HEK293 (cell line): ENCODE measurements around the gene SPATA24.
"Not testable (repeated sequence)": the region's sequence is repeated elsewhere in the genome, so short reads cannot be mapped to it uniquely, and the experiment has no call there.

Source experiments
- CTCF ChIA-PET: fragments of 350-600 bp; formaldehyde crosslinking; extraction: SDS; loops from one replicate; lab custom pipeline; 2021; ENCODE audit warnings: antibody characterized with exemption; lab: Yijun Ruan, JAX
- POLR2A ChIA-PET: fragments of 300-600 bp; formaldehyde crosslinking; extraction: SDS; loops from one replicate; lab custom pipeline; 2020; ENCODE audit warnings: antibody characterized with exemption, inconsistent platforms; lab: Yijun Ruan, JAX
- H3K27ac ChIP-seq: fragments of 200-500 bp; sonication (Bioruptor generic); 2 replicates; pipeline ENCODE4 v1.5.1; 2014; ENCODE audit warnings: low read depth, low read length, control low read depth, inconsistent platforms; ENCODE audit errors: extremely low read depth
- H3K36me3 ChIP-seq, 2 experiments: fragments of 200-500 bp in 1 of 2; sonication (Bioruptor generic) in 1 of 2; 1 replicate in 1 of 2; 2 replicates in 1 of 2; pipeline ENCODE4 v1.5.1; 2014 to 2017; ENCODE audit warnings: inconsistent platforms in 2 of 2, low read length in 2 of 2; ENCODE audit not compliant: control insufficient read depth in 2 of 2, insufficient read depth in 1 of 2
- H3K4me1 ChIP-seq: fragments of 200-500 bp; sonication (Bioruptor generic); 2 replicates; pipeline ENCODE4 v1.5.1; 2014; ENCODE audit warnings: mild to moderate bottlenecking, low read length, inconsistent platforms; ENCODE audit not compliant: control insufficient read depth, insufficient read depth
- H3K4me3 ChIP-seq: 2 replicates; pipeline ENCODE4 v1.5.1; 2011; ENCODE audit warnings: low read depth, mild to moderate bottlenecking, control low read depth, low read length, moderate library complexity
- H3K9me3 ChIP-seq: fragments of 200-500 bp; sonication (Bioruptor generic); 2 replicates; pipeline ENCODE4 v1.5.1; 2014; ENCODE audit warnings: low read depth, low read length, inconsistent platforms; ENCODE audit not compliant: control insufficient read depth, insufficient read depth
- FEZF1 ChIP-seq: fragments of 450-650 bp; formaldehyde crosslinking; IDR thresholded peaks from 2 replicates; pipeline ENCODE4 v1.5.1; 2016; ENCODE audit warnings: missing biosample characterization, missing genetic modification characterization
- SALL2 ChIP-seq: fragments of 450-650 bp; formaldehyde crosslinking; IDR thresholded peaks from 2 replicates; pipeline ENCODE4 v1.5.0; 2017; ENCODE audit warnings: missing biosample characterization, mild to moderate bottlenecking, missing genetic modification characterization, borderline replicate concordance
- SCRT2 ChIP-seq: fragments of 450-650 bp; formaldehyde crosslinking; IDR thresholded peaks from 2 replicates; pipeline ENCODE4 v1.5.1; 2016; ENCODE audit warnings: missing biosample characterization, missing genetic modification characterization
- YY1 ChIP-seq: fragments of 450-650 bp; formaldehyde crosslinking; IDR thresholded peaks from 2 replicates; pipeline ENCODE4 v1.5.1; 2018; ENCODE audit warnings: missing biosample characterization, missing genetic modification characterization
- ZBTB48 ChIP-seq: fragments of 450-650 bp; formaldehyde crosslinking; IDR thresholded peaks from 2 replicates; pipeline ENCODE4 v1.5.1; 2016; ENCODE audit warnings: missing biosample characterization, missing genetic modification characterization
- ZEB2 ChIP-seq: fragments of 450-650 bp; formaldehyde crosslinking; IDR thresholded peaks from 2 replicates; pipeline ENCODE4 v1.5.1; 2016; ENCODE audit warnings: missing biosample characterization, missing genetic modification characterization
- ZNF169 ChIP-seq: fragments of 450-650 bp; formaldehyde crosslinking; IDR thresholded peaks from 2 replicates; pipeline ENCODE4 v1.5.1; 2016; ENCODE audit warnings: missing biosample characterization, missing genetic modification characterization
- ZNF292 ChIP-seq: fragments of 450-650 bp; formaldehyde crosslinking; IDR thresholded peaks from 2 replicates; pipeline ENCODE4 v1.5.1; 2016; ENCODE audit warnings: low read depth, missing biosample characterization, missing genetic modification characterization, borderline replicate concordance
- ZNF354C ChIP-seq: fragments of 450-650 bp; formaldehyde crosslinking; IDR thresholded peaks from 2 replicates; pipeline ENCODE4 v1.5.1; 2016; ENCODE audit warnings: missing biosample characterization, missing genetic modification characterization, low read depth, borderline replicate concordance
- ZNF394 ChIP-seq: fragments of 450-650 bp; formaldehyde crosslinking; IDR thresholded peaks from 2 replicates; pipeline ENCODE4 v1.5.1; 2016; ENCODE audit warnings: missing biosample characterization, missing genetic modification characterization, mild to moderate bottlenecking, moderate library complexity, borderline replicate concordance
- ZNF433 ChIP-seq: fragments of 450-650 bp; formaldehyde crosslinking; IDR thresholded peaks from 2 replicates; pipeline ENCODE4 v1.5.1; 2016; ENCODE audit warnings: missing biosample characterization, missing genetic modification characterization, low read depth
- ZNF626 ChIP-seq: fragments of 450-650 bp; sonication (Bioruptor Pico); formaldehyde crosslinking; IDR thresholded peaks from 2 replicates; pipeline ENCODE4 v1.5.1; 2018; ENCODE audit warnings: missing biosample characterization, missing genetic modification characterization, inconsistent platforms
- ZNF654 ChIP-seq: fragments of 450-650 bp; formaldehyde crosslinking; IDR thresholded peaks from 2 replicates; pipeline ENCODE4 v1.5.1; 2016; ENCODE audit warnings: low read depth, missing biosample characterization, missing genetic modification characterization
- ZNF747 ChIP-seq: fragments of 450-650 bp; formaldehyde crosslinking; IDR thresholded peaks from 2 replicates; pipeline ENCODE4 v1.5.1; 2016; ENCODE audit warnings: missing biosample characterization, missing genetic modification characterization
- ZNF768 ChIP-seq: fragments of 450-650 bp; formaldehyde crosslinking; IDR thresholded peaks from 2 replicates; pipeline ENCODE4 v1.5.1; 2018; ENCODE audit warnings: missing biosample characterization, mild to moderate bottlenecking, missing genetic modification characterization
- ZNF776 ChIP-seq: fragments of 450-650 bp; formaldehyde crosslinking; IDR thresholded peaks from 2 replicates; pipeline ENCODE4 v1.5.0; 2017; ENCODE audit warnings: missing biosample characterization, missing genetic modification characterization, borderline replicate concordance
- TF ChIP-seq, protein P1 (sequence below): fragments of 450-650 bp; formaldehyde crosslinking; IDR thresholded peaks from 2 replicates; pipeline ENCODE4 v1.5.1; 2016; ENCODE audit warnings: missing biosample characterization, missing genetic modification characterization, borderline replicate concordance
- TF ChIP-seq, protein P2 (sequence below): fragments of 450-650 bp; formaldehyde crosslinking; IDR thresholded peaks from 2 replicates; pipeline ENCODE4 v1.5.1; 2016; ENCODE audit warnings: missing biosample characterization, missing genetic modification characterization
- TF ChIP-seq, protein P3 (sequence below): fragments of 450-650 bp; formaldehyde crosslinking; IDR thresholded peaks from 2 replicates; pipeline ENCODE4 v1.5.1; 2016; ENCODE audit warnings: missing biosample characterization, missing genetic modification characterization, low read depth

Gene SPATA24

DNA sequence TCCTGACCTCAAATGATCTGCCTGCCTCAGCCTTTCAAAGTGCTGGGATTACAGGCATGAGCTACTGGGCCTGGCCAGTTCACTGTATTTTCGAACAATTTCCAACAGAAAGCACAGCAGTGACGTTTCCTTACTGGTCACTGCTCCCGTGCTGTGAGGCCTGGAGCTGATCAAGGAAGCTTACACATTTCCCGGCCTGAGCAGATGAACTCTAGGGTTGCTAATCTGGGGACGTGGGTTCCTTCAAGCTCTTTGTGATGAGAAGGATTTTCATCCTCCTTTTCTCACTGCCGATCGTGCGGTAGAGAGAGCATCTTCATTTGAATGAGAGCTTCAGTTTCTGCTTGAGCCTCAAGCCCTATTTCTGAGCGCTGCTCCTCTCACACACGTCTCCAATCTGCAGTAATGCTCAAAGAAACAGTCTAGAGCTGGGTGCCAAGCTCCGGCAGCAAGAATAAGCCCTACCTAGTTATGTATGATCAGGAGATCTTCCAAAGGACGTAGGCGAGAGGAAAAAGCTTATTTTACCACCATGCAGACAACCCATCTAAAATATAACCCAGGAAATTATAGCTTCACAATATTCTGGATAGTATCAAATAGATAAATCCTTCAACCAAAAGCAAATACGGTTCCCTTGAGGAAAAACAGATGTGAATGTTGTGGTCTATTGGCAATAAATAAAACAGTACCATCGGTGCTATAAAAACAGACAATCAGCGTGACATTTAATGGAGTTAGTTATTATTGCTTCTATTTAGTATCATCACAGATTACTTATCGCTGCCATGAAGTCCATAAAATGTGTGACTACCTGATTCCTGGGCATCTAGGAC lies 7.3 kb upstream of the SPATA24 start (continued):
- TF ChIP-seq, protein P1, sequence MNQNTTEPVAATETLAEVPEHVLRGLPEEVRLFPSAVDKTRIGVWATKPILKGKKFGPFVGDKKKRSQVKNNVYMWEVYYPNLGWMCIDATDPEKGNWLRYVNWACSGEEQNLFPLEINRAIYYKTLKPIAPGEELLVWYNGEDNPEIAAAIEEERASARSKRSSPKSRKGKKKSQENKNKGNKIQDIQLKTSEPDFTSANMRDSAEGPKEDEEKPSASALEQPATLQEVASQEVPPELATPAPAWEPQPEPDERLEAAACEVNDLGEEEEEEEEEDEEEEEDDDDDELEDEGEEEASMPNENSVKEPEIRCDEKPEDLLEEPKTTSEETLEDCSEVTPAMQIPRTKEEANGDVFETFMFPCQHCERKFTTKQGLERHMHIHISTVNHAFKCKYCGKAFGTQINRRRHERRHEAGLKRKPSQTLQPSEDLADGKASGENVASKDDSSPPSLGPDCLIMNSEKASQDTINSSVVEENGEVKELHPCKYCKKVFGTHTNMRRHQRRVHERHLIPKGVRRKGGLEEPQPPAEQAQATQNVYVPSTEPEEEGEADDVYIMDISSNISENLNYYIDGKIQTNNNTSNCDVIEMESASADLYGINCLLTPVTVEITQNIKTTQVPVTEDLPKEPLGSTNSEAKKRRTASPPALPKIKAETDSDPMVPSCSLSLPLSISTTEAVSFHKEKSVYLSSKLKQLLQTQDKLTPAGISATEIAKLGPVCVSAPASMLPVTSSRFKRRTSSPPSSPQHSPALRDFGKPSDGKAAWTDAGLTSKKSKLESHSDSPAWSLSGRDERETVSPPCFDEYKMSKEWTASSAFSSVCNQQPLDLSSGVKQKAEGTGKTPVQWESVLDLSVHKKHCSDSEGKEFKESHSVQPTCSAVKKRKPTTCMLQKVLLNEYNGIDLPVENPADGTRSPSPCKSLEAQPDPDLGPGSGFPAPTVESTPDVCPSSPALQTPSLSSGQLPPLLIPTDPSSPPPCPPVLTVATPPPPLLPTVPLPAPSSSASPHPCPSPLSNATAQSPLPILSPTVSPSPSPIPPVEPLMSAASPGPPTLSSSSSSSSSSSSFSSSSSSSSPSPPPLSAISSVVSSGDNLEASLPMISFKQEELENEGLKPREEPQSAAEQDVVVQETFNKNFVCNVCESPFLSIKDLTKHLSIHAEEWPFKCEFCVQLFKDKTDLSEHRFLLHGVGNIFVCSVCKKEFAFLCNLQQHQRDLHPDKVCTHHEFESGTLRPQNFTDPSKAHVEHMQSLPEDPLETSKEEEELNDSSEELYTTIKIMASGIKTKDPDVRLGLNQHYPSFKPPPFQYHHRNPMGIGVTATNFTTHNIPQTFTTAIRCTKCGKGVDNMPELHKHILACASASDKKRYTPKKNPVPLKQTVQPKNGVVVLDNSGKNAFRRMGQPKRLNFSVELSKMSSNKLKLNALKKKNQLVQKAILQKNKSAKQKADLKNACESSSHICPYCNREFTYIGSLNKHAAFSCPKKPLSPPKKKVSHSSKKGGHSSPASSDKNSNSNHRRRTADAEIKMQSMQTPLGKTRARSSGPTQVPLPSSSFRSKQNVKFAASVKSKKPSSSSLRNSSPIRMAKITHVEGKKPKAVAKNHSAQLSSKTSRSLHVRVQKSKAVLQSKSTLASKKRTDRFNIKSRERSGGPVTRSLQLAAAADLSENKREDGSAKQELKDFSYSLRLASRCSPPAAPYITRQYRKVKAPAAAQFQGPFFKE (tag by site-specific recombination) = no peak
- TF ChIP-seq ZNF433 (tag by site-specific recombination) (no peak), ZNF747 (no peak), ZEB2 (tag by site-specific recombination) (no peak), ZNF354C (tag by site-specific recombination) (no peak), SALL2 (tag by site-specific recombination) (no peak), ZNF394 (no peak), ZNF292 (tag by site-specific recombination) (no peak), SCRT2 (tag by site-specific recombination) (no peak), ZNF768 (no peak), ZNF776 (tag by site-specific recombination) (no peak), ZNF654 (no peak), FEZF1 (tag by site-specific recombination) (no peak), ZBTB48 (tag by site-specific recombination) (no peak), ZNF169 (tag by site-specific recombination) (no peak), ZNF626 (tag by site-specific recombination) (no peak)
- TF ChIP-seq, protein P2, sequence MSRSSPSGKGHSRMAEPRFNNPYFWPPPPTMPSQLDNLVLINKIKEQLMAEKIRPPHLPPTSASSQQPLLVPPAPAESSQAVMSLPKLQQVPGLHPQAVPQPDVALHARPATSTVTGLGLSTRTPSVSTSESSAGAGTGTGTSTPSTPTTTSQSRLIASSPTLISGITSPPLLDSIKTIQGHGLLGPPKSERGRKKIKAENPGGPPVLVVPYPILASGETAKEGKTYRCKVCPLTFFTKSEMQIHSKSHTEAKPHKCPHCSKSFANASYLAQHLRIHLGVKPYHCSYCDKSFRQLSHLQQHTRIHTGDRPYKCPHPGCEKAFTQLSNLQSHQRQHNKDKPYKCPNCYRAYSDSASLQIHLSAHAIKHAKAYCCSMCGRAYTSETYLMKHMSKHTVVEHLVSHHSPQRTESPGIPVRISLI (tag by site-specific recombination) = no peak
- TF ChIP-seq, all 188 proteins: peak for 0

DNA sequence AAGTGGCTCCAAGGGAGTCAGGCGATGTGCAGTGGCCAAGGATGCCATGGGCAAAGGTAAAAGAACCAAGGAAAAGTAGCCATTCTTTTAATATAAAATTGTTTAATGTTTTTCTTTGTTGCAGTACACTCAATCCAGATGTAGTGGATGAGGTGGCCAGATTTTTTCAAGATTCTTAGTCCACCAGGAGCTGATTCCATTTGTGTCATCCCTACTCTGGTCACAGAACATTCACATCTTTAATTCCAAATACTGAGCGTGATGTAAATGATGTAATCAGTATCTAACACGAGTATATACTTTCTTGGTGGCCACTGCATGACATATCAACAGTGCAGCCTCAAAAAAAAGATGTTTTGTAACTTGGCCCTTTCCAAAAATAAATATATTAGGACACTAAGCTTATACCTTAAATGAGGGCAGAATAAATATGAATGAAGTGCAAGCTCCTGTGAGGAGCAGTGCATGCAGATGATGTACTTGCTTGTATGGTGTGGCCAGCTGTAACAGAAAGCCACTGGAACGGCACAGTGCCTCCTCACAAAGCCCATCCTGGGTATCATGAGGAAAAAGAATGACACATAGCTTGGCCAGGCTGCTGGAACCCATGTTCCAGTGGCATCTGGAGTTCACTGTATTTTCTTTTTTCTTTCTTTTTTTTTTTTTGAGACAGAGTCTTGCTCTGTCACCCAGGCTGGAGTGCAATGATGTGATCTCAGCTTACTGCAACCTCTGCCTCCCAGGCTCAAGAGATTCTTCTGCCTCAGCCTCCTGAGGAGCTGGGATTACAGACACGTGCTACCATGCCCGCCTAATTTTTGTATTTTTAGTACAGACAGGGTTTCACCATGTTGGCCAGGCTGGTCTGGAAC lies 6.5 kb upstream of the SPATA24 start:
- H3K9me3 ChIP-seq = no peaks in the 10 kb centered on the region
- H3K36me3 ChIP-seq = peaks cover 0 to 31% of the 10 kb centered on the region in 2 experiments
- H3K4me1 ChIP-seq = no peaks in the 10 kb centered on the region
- H3K27ac ChIP-seq = no peak overlapping the region
- no peak overlapping the region for H3K4me3 ChIP-seq
- TF ChIP-seq YY1 (tag by site-specific recombination) = no peak
- TF ChIP-seq, protein P3, sequence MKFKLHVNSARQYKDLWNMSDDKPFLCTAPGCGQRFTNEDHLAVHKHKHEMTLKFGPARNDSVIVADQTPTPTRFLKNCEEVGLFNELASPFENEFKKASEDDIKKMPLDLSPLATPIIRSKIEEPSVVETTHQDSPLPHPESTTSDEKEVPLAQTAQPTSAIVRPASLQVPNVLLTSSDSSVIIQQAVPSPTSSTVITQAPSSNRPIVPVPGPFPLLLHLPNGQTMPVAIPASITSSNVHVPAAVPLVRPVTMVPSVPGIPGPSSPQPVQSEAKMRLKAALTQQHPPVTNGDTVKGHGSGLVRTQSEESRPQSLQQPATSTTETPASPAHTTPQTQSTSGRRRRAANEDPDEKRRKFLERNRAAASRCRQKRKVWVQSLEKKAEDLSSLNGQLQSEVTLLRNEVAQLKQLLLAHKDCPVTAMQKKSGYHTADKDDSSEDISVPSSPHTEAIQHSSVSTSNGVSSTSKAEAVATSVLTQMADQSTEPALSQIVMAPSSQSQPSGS (tag by site-specific recombination) = 0 out of 2 replicates have a peak, but pooled peaks have one; percentile 38
- ChIA-PET POLR2A (interaction anchor here (0.5 kb wide), 1 partner anchor 1330 kb away, joined by 3 read pairs; no protein-coding TSS in a partner anchor), CTCF (interaction anchor here (1.0 to 3.1 kb wide), 4 partner anchors 10 to 103 kb away, joined by 3 to 19 read pairs (median 10); no protein-coding TSS in a partner anchor)

DNA sequence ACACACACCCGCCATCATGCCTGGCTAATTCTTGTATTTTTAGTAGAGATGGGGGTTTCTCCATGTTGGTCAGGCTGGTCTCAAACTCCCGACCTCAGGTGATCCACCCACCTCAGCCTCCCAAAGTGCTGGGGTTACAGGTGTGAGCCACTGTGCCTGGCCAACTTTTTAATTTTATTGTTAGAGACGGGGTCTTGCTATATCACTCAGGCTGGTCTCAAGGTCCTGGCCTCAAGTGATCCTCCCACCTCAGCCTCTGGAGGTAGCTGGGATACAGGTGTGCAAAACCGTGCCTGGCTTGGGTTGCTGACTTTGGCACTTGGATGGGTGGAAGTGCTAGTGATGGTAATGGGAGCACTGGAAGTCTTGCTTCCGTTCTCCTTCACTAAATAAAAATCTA lies 5.2 kb upstream of the SPATA24 start:
- POLR2A ChIA-PET, H3K27ac ChIP-seq, H3K9me3 ChIP-seq, H3K4me1 ChIP-seq, H3K4me3 ChIP-seq: not testable (repeated sequence)
- H3K36me3 ChIP-seq = peaks cover 0 to 21% of the 10 kb centered on the region in 2 experiments
- CTCF ChIA-PET = interaction anchor here (1.4 to 1.5 kb wide), 2 partner anchors 13 to 21 kb away, joined by 4 to 6 read pairs; no protein-coding TSS in a partner anchor
